HG02588 (cell line): Measurements from ENCODE around the gene POU5F1.

Experiments used
- ATAC-seq: cut with Tn5 transposase; IDR thresholded peaks from one replicate; pipeline ENCODE4 v1.9.1; 2021; ENCODE audit warnings: mild to moderate bottlenecking, moderate library complexity; ENCODE audit not compliant: unreplicated experiment

The POU5F1 gene

DNA sequence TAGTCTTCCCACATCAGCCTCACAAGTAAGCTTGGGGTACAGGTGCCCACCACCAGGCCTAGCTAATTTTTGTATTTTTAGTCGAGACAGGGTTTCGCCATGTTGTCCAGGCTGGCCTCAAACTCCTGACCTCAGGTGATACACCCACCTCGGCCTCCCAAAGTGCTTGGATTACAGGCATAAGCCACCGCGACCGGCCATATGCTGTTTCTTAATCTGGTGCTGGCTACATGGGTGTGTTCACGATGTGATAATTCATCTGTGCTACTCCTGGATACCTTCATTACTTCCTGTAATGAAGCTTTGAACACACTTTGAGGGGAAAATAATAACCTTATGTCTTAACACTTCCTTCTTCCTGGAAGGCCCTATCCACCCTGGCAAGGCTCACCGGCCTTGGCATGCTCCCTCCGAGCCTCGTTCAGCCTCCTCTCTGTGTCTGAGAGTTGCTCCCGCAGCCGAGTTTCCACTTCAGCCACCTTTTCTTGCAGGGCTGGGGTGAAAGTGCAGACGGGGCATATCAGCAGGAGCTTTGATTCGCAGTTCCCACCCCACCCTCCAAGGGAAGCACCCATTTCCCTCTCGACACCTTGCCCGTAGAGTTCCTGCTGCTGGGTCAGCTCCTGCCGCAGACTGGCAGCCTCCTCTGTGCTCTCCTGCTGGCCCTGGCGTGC lies 26.0 kb downstream of the POU5F1 start:
- no peak for ATAC-seq

DNA sequence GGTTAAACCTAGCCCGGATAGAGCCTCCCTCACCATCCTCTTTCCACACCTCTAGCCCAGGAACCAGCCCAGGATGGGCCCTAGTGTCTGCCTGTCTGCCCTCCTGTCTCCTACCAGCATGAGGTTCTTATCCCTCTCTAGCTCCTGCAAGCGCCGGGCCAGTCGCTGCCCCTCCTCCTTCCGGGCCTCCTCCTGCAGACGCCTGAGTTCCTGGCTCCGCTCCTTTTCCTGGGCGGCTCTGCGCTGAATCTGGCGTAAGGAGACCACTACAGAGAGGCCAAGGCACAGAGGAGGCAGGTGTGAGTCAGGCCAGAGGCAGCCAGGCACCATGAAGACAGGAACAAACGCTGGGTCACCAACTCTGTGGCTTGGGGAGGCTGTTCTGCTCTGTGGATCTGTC lies 27.3 kb downstream of the POU5F1 start:
- ATAC-seq = no peak

DNA sequence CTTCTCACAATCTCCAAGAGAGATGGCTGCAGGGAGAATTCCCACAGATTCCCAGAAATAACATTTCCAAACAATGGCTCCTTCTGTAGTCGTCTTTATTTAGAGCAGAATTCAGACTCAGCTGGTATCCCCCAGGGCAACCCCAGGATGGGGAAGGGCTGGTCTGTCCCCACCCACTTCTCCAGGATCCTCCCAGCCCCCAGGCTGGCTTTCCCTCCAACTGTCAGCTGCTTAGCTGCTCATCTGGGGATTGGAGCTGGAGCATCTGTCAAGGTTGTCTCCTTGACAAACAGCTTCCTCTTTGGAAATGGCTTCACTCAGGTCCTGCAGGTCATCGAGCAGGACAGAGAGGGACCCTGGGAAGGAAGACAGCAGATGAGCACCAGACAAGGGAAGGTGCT lies 28.1 kb downstream of the POU5F1 start:
- ATAC-seq = no peak

DNA sequence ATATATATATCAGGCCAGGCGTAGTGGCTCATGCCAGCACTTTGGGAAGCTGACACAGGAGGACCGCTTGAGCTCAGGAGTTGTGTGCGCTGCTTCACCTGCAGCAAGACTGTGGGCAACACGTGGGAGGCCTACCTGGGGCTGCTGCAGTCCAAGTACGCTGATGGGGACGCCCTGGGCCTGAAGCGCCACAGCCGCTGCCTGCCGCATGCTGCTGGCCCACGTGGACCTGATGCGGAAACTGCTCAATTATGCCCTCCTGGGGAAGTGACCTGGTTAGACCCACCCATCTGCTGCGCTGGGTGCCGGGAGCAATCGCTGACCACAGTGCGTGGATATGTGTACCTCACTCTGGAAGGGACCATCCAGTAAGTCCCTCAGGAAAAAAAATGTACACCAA lies 29.8 kb downstream of the POU5F1 start:
- no peak for ATAC-seq

DNA sequence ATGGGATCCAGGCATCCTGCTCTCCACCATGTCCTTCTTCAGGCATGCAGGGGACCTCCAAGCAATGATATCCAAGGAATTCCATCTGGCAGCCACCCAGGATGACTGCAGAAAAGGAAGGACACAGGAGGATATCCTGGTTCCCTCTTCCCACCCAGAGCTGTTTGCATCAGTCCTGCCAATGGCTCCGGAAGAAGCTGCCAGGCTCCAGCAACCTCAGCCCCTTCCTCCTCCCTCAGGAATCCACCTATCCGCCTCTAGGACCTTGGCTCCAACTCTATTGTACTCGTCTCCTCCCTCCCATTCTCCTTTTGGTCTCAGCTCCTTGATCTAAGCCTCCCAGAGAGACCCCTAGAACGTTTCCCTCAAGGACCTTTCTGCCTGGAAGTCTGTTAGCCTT lies 30.9 kb downstream of the POU5F1 start:
- no peak for ATAC-seq

DNA sequence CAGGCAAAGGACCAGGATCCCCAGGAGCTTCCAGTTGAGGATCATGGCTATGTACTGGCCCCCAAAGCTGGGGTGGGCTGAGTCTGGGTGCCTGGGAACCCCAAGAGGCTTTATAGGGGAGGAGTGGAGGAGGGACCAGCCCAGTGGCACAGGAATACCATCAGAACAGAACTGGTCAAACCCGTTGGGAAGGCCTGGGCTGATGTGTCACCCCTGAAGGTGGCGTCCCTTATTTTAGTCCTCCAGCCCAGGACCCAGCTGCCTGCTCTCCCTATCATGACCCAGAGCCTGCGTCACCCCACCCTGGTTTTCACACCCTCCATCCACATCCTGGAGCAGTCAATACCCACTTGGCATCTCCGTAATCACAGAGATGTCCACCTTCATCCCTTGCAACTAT lies 31.5 kb downstream of the POU5F1 start, which contains the start of gene PSORS1C2:
PSORS1C2 (minus strand) TSS at position 85 of the 400 bp plus-strand sequence; CDS start at position 45, 40 bp downstream.
- ATAC-seq = no peak

DNA sequence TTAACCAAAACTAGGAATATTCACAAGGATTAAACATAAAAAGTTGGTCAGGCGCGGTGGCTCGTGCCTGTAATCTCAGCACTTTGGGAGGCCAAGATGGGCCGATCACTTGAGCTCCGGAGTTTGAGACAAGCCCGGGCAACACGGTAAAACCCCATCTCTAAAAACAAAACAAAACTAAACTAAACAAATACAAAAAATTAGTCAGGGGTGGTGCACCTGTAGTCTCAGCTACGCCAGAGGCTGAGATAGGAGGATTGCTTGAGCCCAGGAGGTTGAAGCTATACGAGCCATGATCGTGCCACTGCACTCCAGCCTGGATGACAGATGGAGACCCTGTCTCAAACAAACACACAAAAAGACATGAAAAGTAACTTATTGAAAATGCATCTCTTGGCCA lies 34.8 kb downstream of the POU5F1 start:
- ATAC-seq = no peak

DNA sequence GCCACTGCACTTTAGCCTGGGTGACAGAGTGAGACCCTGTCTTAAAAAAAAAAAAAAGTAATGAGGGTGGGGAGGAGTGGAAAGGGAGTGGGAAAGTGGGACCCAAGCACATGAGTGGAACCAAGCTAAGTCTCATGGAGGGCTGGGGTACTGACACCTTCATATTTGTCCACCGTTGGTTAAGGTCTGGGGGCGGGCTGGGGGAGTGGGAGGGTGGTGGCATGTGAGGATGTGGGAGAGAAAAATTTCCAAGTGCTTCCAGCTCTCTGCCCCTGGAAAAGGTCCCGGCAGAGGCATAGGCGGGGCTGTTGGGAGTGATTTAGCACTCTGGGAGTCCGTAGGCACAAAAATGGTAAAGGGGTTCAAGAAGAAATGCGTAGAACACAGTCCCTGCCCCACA lies 37.7 kb downstream of the POU5F1 start:
- ATAC-seq = no peak

DNA sequence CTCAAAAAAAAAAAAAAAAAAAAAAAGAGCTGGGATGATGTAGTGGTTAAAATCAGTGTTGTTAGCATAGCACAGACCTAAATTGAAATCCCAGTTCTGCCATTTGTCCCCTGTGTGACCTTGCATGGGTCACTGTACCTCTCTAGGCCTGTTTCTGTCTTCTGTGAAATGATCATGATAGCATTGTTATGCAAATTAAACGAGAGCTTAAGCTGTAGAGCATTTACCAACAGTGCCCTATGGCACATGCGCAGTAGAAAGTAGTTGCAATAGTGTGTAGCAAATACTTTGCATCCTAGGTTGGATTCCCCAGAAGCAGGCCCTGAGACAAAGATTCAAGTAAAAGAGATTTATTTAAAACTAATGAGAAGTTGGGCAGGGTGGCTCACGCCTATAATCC lies 38.9 kb downstream of the POU5F1 start:
- ATAC-seq = no peak

DNA sequence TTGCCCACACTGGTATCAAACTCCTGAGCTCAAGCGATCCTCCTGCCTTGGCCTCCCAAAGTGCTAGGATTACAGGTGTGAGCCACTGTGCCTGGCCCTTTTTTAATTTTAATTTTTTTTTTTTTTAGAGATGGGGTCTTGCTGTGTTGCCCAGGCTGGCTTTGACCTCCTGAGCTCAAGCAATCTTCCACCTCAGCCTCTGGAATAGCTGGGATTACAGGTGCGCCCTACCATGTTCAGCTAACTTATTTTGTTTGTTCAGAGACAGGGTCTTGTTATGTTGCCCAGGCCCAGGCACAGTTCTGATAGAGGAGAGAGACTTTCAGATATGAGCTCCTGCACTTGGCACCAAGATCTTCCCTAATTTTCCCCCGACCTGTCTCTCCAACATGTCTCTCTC lies 39.7 kb downstream of the POU5F1 start:
- no peak for ATAC-seq

DNA sequence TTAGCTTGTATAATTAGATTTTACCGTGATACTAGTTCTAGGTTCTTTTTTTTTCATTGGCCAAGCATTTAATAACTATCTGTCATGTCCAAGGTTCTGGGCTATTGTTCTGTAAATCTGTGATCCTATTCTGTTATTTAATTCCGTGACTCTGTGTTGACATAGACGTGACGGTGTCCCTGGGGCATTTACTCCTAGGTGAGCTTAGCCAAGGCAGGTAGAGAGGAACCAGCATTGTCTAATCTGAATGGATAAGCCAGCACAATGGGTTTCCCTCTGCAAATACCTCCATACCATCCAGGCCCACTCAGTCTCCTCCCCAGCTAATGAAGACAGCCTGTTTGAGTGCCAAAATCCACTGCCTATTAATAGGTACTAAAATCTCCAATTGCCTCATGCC lies 41.4 kb downstream of the POU5F1 start:
- no peak for ATAC-seq

DNA sequence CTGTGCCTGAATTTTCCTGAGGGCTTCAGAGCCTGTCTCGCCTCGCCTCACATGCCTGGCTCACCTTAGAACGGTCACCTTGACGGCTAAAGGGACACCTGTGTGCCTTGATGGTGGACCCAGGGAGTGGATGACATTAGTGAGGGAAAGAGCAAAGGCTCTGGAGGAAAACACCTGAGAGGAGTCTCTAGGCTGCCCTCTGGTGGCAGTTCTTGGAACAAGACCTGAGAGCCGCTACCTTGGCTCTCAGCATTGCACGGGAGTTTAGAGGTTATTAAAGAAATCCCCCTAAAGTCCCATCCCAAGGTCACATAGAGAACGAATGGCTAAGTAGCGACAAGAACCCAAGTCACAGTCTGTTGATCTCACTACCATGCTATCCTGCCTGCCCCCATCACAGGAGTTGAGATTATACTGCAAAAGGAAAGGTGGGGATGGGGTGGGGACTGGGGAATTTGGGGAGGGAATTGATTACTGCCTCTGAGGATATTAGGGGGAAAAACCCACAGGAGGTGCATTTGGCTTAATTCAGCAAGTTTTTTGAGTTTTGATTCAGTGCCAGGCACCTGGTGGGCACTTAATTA lies 42.3 kb downstream of the POU5F1 start:
- ATAC-seq = no peak

DNA sequence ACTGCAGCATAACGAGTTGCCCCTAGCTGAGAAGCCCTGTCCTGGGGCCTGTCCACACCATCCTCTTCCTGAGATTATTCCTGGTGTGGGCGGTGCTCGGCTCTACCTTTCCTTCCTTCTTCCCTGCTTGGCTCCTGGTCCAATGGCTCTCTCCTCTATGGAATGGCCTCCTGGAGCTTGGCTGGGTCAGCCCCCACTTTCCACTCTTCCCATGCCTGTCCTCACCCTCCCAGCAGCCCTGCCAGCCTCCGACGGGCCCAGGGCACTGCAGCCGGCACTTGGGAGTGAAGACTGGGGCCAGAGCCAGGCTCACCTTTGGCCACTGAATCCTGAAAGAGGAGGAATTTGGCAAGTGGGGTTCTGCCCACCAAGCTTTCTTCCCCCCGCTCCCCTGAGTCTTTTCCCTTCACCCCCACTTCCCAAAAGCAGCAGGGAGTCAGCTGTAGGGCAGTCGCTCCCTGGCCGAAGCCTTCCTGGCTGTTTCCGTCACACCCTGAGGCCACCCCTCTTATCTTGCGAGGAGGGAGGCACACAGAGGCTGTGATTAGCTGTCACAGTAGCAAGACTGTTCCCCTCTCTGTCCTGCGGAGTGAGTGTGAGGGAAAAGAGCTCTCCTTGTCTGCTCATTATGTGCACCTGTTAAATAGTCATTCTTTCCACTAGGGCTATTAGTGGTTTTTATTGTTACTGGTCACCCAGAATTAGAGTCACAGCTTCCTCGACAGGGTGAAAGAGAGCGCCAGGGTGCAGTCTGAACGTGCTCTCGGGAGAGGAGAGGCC lies 43.9 kb downstream of the POU5F1 start:
- no peak for ATAC-seq

DNA sequence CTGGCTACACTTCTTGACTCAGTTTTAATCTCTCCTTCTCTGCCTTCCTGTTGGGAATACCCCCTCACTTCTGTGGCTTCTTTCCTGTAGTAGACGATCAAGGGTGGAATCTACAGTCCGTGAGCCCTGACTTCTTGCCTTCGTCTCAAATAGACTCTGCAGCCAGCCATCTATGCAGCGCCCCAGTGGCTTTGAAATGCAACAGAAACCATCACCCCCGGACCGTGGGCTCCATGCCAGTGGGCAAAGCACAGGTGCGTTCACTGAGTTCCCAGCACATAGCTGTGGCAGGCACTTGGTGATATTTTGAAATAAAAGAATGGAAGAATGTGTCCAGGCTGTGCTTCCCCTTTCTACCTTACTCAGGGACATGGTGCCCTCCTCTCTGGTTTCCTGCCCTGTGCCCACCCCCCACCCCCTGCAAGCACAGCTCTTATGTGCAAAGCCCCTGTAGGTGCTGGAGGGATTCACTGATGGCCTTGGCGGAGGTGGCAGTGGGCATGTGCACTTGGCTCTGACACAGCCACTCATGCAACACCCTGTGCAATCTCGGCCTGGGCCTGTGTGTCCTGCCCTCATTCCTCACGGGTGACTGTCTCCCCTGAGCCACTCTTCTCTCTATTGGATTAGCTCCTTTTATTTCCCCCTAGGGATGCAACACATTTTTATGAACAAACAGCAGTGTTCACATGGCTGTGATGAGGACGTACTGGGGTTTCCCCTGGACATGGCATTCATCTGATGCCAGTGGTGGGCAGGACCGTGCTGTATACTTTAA lies 44.7 kb downstream of the POU5F1 start:
- ATAC-seq = no peak

DNA sequence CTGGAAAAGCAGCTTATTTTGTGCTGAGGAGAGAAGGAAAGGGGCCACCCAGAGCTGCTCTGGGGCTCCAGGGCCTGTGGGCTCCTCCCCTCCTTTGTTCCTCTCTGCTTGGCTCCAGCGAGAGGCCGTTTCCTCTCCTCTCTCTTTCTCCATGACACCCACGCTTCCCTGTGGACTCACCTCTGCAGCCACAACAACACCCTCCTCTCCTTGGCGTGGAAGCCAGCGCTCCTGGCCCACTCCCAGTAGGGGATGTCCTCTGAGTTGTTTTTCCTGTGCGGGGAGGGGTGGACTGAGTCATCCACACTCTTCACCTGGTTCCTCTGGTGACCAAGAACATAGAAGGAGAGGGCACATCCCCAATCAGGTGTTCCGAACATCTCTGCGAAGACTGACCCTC lies 45.3 kb downstream of the POU5F1 start:
- no peak for ATAC-seq

DNA sequence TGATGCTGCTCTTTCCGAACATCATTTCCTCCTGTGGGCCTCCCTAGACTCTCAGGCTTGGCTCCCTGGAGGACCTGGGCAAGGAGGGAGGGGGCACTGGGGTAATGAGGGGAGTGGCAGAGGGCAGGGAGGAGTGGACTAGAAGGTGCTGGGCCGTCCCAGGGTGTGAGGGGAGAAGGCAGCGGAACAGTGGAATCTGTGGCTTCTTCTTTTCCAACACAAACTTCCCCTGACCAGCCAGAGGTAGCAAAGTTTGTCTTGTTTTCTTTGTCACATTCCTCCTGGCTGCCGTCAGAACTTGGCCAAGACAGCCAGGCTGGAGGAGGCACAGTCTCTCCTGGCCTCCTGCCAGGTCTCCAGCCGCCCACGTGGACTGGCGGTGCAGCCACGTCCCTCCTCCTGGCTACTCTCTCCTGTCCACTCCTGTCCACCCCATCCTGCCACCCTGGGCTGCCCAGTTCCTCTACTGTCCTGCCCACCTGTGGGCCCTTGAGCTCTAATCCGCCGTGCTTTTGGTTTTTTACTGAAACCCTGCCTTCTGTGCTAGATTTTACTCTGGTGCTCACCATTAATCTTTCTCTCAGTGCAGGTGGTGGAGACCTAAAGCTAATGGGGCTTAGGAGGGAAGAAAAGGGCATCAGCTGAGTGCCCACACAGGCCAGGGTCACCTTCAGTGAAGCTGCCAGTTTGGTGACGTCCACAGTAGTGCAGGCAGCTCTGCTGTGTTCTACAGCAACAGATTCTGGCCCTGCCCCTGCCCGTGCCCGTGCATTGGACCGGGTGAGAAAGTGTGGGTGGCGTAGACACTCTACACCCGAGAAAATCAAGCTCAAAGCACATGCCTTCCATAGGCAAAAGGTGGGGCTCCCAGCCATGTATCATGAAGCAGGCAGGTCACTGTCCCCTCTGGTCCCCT lies 47.4 kb downstream of the POU5F1 start:
- no peak for ATAC-seq

DNA sequence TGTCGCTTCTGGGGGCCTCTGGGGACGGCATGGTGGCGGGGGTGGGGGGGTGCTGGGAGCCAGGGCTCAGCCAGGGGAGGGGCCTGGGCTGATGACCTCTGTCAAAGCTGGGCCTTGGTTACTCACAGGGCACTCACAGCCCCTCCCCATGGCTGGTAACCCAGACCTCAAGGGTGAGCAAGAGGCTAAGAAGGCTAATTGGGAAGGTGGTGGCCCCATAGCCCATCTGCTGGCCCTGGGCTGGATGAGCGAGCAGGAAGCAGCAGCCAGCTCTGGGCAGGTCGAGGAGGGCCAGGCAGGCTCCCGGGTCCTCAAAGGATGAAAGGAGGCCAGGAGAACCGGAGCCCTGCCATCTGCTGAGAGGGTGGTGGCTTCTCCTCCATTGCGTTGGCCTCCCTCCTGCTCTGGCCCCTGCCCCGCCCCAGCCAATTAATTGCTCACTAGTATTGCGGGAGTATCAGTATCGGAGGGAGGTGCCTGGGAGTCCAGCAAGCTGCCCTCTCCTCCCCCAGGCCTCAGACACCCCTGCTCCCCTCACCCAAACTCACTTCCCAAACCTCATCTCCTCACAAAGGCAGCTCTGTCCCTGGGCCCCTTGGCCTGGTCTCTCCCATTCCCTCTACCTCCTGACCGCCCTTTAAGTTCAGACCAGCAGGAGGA lies 49.2 kb downstream of the POU5F1 start:
- no peak for ATAC-seq

DNA sequence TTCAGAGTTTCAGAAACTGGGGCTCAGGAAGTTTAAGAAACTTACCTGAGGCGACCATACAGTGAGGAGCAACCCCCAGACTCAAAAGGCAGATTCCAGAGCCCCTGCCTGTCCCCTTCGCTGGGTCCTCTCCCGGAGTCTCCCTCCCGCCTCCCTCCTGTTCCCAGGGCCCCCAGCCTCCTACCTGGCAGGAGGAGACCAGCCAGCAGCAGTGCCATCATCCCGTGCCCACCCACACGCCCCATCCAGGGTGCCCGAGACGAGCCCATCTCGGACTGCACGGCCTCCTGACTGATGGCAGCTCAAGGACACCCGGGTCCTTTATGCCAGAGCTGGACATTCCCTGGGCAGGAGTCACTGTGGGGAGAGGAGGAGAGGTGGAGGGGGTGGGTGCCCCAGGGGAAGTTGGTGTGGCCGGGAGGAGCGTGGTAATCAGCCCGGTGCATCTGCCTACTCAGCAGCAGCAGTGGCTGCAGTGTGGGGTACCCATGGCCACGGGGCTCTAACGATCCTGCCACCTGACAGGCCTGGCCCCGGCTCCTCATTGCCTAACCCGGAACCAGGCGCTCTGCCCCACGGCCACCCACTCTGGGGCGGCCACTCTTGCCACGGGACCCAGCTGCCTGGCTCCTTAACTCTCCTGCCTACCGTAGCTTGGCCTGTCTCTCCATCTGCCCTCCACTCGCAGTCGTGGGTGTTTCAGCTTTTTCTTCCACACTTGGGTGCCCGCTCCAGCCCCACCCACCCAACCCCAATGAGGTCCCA lies 50.1 kb downstream of the POU5F1 start, which contains the start of gene CDSN:
CDSN (minus strand) TSS at position 296 of the 765 bp plus-strand sequence; CDS start at position 269, 27 bp downstream.
- ATAC-seq = no peak

DNA sequence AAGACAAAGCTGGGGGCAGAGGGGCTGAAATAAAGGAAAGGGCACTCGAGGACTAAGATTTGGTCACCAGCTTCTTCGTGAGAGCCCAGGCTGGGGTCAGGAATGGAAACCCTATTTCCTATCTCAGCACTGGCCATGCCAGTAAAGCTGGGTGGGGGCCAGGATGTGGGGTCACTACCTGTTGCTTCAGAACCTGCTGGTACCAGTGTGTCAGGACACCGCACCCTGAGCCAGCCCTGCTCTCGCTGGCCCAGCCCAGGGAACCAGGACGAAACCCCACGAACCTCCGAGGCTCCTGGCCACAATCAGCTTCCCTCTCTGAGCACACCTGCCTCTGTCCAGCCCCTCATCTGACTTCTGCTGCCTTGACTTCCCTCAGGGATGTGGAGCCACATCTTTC lies 52.3 kb downstream of the POU5F1 start:
- ATAC-seq = no peak
